ENCODE measurements around the gene CENPL. TPM values are rescaled to one million over a fixed set of nuclear protein-coding genes. Genes with fewer than 3 reads are reported as not detected.
A peak's percentile ranks its signal among the peaks of the same experiment; 100 is the strongest.

CENPL gene
- total and polyA plus RNA-seq, 2 of the 8 experiments (the other 6 are each of a cell fraction or from before 2014, with no cell fraction given) = 6.6 to 16.0 TPM

DNA sequence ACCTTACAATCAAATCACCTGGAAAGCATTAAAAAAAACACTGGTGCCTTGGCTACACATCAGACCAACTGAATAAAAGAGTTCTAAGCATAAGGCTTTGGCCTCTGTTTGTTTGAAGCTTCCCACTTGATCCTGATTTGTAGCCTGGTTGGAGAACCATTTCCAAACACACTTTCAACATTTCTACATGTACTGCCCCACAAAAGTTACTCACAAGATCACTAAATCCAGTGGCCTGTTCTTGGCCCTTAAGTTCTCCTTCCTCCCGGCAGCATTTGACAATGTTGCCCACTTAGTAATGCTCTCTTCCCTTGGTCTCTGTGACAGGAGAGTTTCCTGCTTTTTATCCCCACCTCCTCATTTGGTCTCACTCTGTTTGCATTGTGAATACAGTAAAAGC is 31.3 kb upstream of the CENPL start:
- no peak overlapping the region for H2BK5ac ChIP-seq (ENCODE audit: low read depth, low read length)
- peaks cover 6 to 57% (median 26%) of the 10 kb centered on the region in 4 experiments; a peak in 7 of 8 replicates for H3K36me3 ChIP-seq (ENCODE audit: control insufficient read depth in 2 of 4, insufficient read depth in 4 of 4, low read length in 3 of 4)
- H3K4me3 ChIP-seq (ENCODE audit: extremely low read depth in 1 of 4, insufficient read depth in 2 of 4, low read depth in 3 of 4, low read length in 4 of 4) = no peak overlapping the region
- H4K91ac ChIP-seq (replicated peaks; ENCODE audit: insufficient read length, low read length) = no peak overlapping the region
- H3K9ac ChIP-seq (replicated peaks in 1 of 4; ENCODE audit: extremely low read depth in 1 of 4, low read depth in 3 of 4, low read length in 3 of 4) = no peak overlapping the region
- WGBS, 2 experiments (ENCODE audit: extremely low coverage in 1 of 2, insufficient coverage in 1 of 2, insufficient read length in 1 of 2, insufficient replicate concordance in 2 of 2, low coverage in 1 of 2, low lambda C conversion rate in 2 of 2, missing lambda C conversion rate in 1 of 2) = 94% methylated on average over 1 of the region's 1 CpG; no CpG with 5 or more reads in 1 of the 2 experiments
- no peaks in the 10 kb centered on the region for H3K79me2 ChIP-seq (ENCODE audit: control insufficient read depth in 1 of 2, insufficient read depth in 2 of 2, low read length in 2 of 2)
- no peak overlapping the region for H3K4ac ChIP-seq (replicated peaks; ENCODE audit: insufficient read length, low read depth, low read length)
- DNase-seq (ENCODE audit: low read depth in 1 of 2, low spot score in 2 of 2) (no peak), FAIRE-seq (no peak)
- H2BK120ac ChIP-seq (replicated peaks; ENCODE audit: low read depth, low read length) = no peak overlapping the region
- no peak overlapping the region for H2AK5ac ChIP-seq (ENCODE audit: low read depth, low read length)
- ChIA-PET POLR2A (ENCODE audit: partially characterized antibody) (interaction anchor here (1.0 to 17.5 kb wide), 5 partner anchors 9 to 166 kb away, joined by 3 to 475 read pairs (median 4); partner anchors contain the start of genes GAS5, RC3H1 and ZBTB37), CTCF (ENCODE audit: partially characterized antibody) (no interaction called here)
- H3K79me1 ChIP-seq (ENCODE audit: low read depth, low read length) = no peaks in the 10 kb centered on the region
- no peak overlapping the region for H2BK12ac ChIP-seq (ENCODE audit: low read depth, low read length)
- H3K14ac ChIP-seq (ENCODE audit: insufficient read length) = no peak overlapping the region
- H2BK15ac ChIP-seq (ENCODE audit: low read length) = no peak overlapping the region
- no peak overlapping the region for H4K5ac ChIP-seq (ENCODE audit: insufficient read length, low read depth, low read length)
- no peak overlapping the region for H3K4me2 ChIP-seq (ENCODE audit: insufficient read depth in 1 of 2, low read depth in 2 of 2, low read length in 2 of 2)
- H2BK20ac ChIP-seq (ENCODE audit: low read length) = no peak overlapping the region
- no peak overlapping the region for H3K23ac ChIP-seq (ENCODE audit: insufficient read length)
- no peak overlapping the region for H3K18ac ChIP-seq (ENCODE audit: extremely low read depth, low read length)
- H3K23me2 ChIP-seq (ENCODE audit: low read depth, low read length) = no peaks in the 10 kb centered on the region
- H3K27ac ChIP-seq (ENCODE audit: low read depth, low read length) = no peak overlapping the region
- H3K56ac ChIP-seq (replicated peaks; ENCODE audit: insufficient read length, low read depth, low read length) = no peak overlapping the region
- H4K20me1 ChIP-seq (replicated peaks in 1 of 2; ENCODE audit: control insufficient read depth in 1 of 2, insufficient read depth in 2 of 2, low read length in 2 of 2) = peaks cover 0 to 1% of the 10 kb centered on the region in 2 experiments
- no peak overlapping the region for H2AFZ ChIP-seq (ENCODE audit: low read length)
- TF ChIP-seq JUN (IDR thresholded peaks at IDR 0.05; ENCODE audit: low read depth, low read length) (no peak), POLR2AphosphoS5 (IDR thresholded peaks at IDR 0.05; ENCODE audit: low read depth, low read length) (peak; percentile 33; the same call in 1 of the 2 replicates), MAX (IDR thresholded peaks at IDR 0.05) (no peak)
- H4K8ac ChIP-seq (ENCODE audit: extremely low read depth, insufficient read depth, low read length) = no peak overlapping the region
- no peaks in the 10 kb centered on the region for H3K27me3 ChIP-seq (replicated peaks in 1 of 4; ENCODE audit: control insufficient read depth in 3 of 4, extremely low read depth in 1 of 4, insufficient read depth in 3 of 4, low read length in 3 of 4)
- peaks cover 0 to 9% (median 4%) of the 10 kb centered on the region in 4 experiments; a peak in 5 of 7 replicates for H3K4me1 ChIP-seq (replicated peaks in 1 of 4; ENCODE audit: control insufficient read depth in 3 of 4, insufficient read depth in 4 of 4, low read length in 3 of 4)
- no peaks in the 10 kb centered on the region for H3K9me3 ChIP-seq (ENCODE audit: insufficient read depth in 2 of 2, low read depth in 1 of 2, low read length in 1 of 2)
